NCI-H2196 treated with DMSO at 0.1 percent for 48 hours (cell line): ENCODE data around the gene TUBA3C.

Experiments
- DNase-seq: peaks from one replicate; lab custom pipeline; 2025; ENCODE audit not compliant: unreplicated experiment; lab: John Stamatoyannopoulos, UW

TUBA3C gene

GRCh38 chr13:19169496-19169895 lies 12.1 kb downstream of the TUBA3C start:
- DNase-seq, result no peak

DNA sequence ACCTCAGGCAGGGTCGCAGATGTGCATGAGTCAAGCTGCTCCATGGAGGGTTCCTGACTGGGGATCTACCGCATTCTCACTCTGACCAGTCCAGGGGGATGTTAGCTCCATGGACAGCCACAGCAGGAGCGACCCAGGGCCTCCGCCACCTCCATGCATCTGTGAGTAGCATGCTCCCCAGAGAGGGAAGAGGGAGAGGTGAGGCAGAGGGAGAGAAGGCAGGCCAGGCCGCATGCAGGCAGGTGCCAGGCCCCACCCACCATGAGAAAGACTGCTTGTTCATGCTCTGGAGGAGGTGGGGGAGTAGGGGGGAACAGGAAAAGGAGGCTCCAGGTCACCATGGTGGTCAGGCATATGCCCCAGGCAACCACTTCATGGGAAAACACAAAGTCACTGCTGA lies 20.3 kb downstream of the TUBA3C start:
- no peak for DNase-seq

DNA sequence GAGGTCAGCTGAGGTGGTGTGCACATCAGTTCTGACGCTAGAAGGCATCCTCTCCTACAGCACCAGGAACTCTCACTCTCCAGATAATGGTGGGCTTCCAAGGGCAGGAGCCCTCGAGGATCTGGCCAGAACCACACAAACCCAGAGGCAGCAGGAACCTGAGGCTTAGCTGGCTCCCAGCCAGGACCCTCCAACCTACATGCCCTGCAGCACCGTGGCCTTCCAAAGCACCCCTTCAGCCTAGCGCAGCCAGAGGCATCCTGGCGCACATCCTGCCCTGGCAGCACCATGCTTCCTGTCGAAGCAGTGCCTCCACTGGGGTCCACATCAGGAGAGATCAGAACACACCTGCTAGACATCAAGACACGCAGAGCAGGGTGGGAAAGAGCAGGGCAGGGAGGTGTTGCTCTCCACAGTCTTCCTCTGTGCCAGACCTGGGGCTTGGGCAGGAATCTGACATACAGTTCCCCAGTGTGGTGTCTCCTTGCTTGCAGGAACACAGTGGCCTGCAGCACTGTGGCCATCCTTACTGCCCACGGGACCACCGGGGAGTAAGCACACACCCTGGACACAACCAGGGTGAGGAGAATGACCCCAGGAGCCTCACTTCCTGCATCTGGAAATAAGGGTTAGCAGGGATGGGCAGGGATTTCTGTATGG lies 21.7 kb downstream of the TUBA3C start:
- DNase-seq, result no peak

GRCh38 chr13:19159181-19159580 lies 22.4 kb downstream of the TUBA3C start:
- no peak for DNase-seq

DNA sequence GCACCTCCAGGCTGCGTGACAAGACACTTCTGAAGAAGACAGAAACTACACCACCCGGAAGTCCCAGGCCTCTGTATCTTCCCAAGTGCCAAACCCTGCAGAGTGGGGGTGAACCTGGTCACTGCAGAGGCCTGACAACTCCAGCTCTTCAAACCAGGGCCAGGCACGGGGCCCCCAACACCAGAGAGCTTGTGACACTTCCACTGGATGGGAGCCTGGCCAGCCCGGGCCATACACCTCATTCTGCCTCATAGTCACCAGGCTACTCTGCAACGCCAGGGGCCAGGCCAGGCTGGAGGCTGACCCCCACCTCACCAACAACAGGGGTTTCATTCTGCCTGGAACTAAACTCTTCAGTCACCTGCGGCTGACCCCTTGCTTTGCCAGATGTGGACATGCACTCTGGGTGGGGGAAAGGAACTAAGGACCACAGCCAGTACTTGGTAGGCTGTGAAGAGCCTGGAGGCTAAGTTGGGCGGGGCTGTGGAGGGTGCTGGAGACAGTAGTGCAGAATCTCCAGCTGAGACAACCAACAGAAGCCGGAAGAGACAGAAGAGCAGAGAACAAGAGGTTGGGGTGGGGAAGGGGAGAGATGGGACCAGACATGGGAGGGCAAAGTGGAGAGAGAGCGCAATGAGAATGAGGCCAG lies 23.0 kb downstream of the TUBA3C start:
- DNase-seq, result no peak

- no peak for DNase-seq
Observed at GRCh38 chr13:19158006-19158405, 23.6 kb downstream of the TUBA3C start.

DNA sequence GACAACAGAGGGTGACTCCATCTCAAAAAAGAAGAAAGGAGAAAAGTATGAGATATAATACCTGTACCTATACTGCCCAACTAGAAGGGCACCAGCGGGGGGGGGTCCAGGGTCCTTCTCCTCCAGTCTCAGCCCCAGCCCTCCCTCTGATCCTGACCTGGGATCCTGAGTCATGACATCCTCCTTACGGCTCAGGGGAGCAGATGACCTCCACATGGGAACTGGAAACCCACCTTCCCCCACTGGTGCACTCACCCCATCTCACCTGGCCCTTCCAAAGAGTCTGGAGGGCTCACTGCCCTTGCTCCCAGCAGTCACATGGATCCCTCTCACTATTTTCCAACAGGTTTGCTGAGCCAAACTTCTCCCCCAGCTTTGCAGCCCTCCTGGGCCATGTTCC lies 24.2 kb downstream of the TUBA3C start:
- DNase-seq, result no peak

DNA sequence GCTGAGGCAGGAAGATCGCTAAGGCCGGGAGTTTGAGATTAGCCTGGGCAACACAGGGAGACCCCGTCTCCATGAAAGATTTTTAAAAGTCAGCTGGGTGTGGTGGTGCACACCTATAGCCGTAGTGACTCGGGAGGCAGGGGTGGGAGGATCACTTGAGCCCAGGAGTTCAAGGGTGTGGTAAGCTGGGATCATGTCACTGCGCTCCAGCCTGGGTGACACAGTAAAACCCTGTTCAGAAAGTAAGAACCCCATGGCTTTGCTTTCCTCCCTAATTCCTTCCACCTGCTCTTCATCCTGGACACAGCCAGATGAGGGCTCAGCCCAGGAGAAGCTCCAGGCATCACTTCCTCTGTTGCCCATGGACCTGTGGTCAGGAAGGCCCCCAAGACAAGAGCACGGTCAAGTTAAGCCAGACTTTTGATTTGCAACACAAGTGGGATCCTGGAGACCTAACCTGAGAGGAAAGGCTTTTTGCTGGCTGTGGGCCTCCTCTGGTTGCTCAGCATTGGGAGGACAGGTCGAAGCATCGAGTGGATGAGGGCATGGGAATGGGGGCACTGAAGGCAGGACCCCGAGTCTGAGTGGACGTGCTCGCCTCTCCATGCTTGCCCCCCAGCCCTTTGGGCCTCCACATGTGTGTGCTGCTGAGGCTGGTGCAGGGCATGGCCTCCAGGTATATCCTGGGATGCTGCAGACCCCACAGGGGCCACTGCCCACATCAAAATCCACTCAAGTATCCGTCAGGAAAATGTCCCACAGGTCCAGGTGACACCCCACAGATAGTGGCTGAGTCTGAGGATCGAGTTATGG lies 25.4 kb downstream of the TUBA3C start:
- DNase-seq, result no peak

DNA sequence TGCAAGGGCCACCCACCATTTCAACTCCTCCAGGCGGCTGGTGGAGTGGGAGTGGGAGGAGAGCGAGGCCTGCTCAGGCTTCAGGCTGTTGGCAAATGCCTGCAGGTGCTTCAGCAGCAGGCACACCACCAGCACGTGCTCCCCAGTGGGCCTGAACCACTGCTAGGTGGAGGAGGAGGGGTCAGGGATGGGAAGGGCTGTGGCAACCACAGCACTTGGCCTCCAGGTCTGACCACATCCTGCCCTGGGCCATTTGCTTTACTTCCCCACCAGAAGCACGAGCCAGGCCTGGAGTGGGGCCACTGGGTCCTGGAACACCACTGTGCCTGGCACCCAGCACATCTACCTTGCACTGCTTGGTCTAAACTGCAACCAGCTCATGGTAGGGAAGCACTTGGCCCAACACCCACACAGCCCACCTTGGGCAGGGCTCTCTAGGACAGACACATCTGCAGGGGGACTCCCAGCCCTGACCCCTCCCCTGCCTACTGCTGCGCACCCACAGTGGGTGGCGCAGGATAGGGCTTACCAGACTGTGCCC lies 26.2 kb downstream of the TUBA3C start:
- no peak for DNase-seq

DNA sequence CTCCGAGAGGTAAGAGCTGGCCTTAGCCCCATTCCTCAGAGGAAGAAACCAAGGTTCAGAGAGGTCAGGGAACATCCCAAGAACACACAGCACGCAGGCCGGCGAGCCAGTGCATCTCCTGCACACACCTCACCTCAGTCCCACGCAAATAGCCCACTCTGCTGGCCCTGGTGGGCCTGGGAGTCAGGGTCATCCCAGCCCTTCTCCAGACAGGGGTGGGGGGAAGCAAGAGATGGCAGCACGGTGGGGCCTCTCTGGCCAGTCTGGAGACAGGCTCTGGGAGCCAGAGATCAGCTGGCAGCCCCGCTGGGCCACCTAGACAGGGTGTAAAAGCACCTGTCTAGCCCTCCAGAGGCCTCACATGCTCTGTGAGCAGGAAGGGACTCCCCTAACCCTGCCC lies 26.8 kb downstream of the TUBA3C start:
- DNase-seq, result no peak

DNA sequence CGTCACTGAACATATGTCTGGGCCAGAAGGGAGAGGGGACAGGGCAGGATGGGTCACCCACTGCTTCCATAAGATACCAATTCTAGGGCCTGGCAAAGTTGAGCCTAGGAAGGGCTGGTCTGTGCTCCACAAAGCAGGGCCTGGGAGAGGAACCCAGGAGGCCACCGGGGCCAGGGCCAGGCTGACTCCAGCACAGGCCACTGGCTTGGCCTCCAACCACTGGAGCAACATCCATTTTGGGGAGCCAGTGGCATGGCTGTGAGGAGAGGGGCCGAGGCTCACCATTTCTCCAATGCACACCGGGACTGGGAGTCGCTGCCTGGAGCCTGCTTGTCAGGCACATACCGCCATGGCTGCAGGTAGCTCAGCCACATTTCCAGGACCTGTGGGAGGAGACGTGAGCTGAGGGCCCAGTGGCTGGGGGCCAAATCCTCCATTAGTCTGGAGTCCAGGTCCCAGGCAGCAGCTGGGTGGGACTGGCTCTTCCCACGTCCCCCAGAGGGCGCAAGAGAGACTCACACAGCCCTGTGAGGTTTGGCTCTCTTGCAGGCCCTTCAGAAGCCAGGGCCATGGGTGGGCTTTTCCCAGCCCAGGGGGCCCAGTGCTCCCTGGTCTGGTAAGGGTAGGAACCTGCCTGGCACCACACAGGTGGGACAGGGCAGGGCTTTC lies 27.7 kb downstream of the TUBA3C start:
- DNase-seq, result no peak

DNA sequence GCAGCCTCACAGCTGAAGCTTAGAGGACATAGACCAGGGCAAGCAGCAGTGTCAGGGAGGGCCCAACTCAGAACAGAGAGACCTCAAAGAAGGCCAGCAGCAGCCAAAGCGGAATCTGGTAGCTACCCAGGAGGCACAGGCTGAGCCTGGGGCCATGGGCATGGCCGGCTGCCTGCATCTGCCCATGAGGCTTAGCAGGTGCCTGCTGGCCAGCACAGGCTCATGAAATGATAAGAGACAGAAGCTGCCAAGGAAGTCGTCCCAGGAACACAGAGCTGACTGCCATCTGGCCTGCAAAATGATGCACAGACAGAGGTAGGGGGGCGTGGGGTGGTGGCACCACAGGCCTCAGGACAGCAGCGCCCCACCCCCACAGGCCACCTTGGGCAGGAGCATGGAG lies 29.2 kb downstream of the TUBA3C start:
- no peak for DNase-seq

- DNase-seq, result no peak
Observed at GRCh38 chr13:19151581-19152263, 29.9 kb downstream of the TUBA3C start.

GRCh38 chr13:19150712-19151228 lies 30.9 kb downstream of the TUBA3C start:
- no peak for DNase-seq

DNA sequence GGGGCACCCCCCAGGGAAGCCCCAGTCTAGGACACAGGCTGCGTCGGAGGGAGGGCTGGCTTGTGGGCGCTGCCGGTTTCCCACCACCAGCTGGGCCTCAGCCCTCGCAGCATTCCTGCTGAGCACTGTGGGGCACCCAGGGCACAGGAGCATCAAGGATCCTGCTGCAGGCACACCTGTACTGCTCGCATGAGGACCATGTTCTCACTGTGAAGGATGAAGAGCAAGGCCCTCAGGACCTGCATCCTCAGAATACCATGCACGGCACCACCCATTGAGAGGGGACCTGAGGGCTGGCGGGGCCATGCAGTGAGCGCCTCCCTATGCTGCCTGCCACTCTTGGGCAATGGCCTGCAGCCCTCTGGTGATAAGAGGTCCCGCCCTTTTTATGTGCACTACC lies 31.4 kb downstream of the TUBA3C start:
- DNase-seq, result no peak

DNA sequence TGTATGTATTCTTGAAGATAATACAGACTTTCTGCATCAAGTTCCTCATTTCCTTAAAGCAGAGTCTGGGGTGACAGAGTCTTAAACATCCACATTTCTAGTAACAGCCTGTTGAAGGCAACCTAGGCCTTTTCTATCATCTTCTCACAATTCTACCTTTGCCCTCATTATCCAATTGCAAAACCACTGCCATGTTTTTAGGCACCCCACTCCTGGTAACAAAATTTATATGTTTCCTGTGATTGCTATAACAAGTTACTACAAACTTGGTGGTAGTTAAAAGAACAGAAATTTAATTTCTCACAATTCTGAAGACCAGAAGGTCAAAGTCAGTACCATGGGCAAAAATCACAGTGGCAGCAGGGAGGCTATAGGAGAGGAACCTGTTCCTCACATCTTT lies 33.1 kb downstream of the TUBA3C start:
- no peak for DNase-seq
